Kidney (tissue), 14 donors: ENCODE results near the gene CAAP1. TPM values are rescaled to one million over a fixed set of nuclear protein-coding genes. Genes with fewer than 3 reads are reported as not detected.
A peak's percentile ranks its signal among the peaks of the same experiment; 100 is the strongest.

Experiments used
- DNase-seq, 5 donors: peaks; one replicate each; pipeline ENCODE4 v3.0.0-alpha.2; 2013 to 2020
- FAIRE-seq: peaks from 2 replicates; lab custom pipeline; 2012; peaks lifted over from hg19 to GRCh38; lab: Jason Lieb, UNC
- H3K27ac ChIP-seq, 2 donors: one replicate each; pipeline ENCODE4 v1.7.0; 2013; ENCODE audit warnings: low read depth in 2 of 2, low read length in 2 of 2, inconsistent platforms in 1 of 2
- H3K27me3 ChIP-seq: one replicate; pipeline ENCODE4 v1.7.1; 2013; ENCODE audit warnings: low read length, inconsistent platforms; ENCODE audit not compliant: control insufficient read depth, insufficient read depth
- H3K36me3 ChIP-seq, 3 donors: one replicate each; pipeline versions ENCODE4 v1.7.0 to v1.7.1; 2013; ENCODE audit warnings: low read length in 3 of 3, control low read depth in 1 of 3, inconsistent platforms in 1 of 3; ENCODE audit not compliant: insufficient read depth in 3 of 3, control insufficient read depth in 2 of 3
- H3K4me1 ChIP-seq, 3 donors: one replicate each; pipeline versions ENCODE4 v1.7.0 to v1.7.1; 2013; ENCODE audit warnings: low read length in 3 of 3, inconsistent platforms in 1 of 3, low read depth in 1 of 3; ENCODE audit not compliant: control insufficient read depth in 2 of 3, insufficient read depth in 2 of 3
- H3K4me3 ChIP-seq, 3 donors: one replicate each; pipeline versions ENCODE4 v1.7.0 to v1.8.1; 2013; ENCODE audit warnings: low read length in 3 of 3, control low read depth in 1 of 3, inconsistent platforms in 1 of 3
- H3K9ac ChIP-seq, 3 donors: one replicate each; pipeline versions ENCODE4 v1.7.0 to v1.7.1; 2013; ENCODE audit warnings: low read length in 3 of 3, control low read depth in 1 of 3, inconsistent platforms in 1 of 3
- H3K9me3 ChIP-seq, 3 donors: one replicate each; pipeline versions ENCODE4 v1.7.0 to v1.7.1; 2013; ENCODE audit warnings: low read length in 3 of 3, control low read depth in 1 of 3, inconsistent platforms in 1 of 3; ENCODE audit not compliant: control insufficient read depth in 2 of 3, insufficient read depth in 1 of 3
- CTCF ChIP-seq: IDR thresholded peaks from 3 replicates; pipeline ENCODE4 v1.5.1; 2012; ENCODE audit warnings: mild to moderate bottlenecking, moderate library complexity, borderline replicate concordance; ENCODE audit not compliant: insufficient read depth; ENCODE audit errors: extremely low read depth
- intact Hi-C: fragments of 100-400 bp; cut with DNase I; formaldehyde crosslinking; loops from one replicate; pipeline ENCODE4 v1.11.1; 2022
- polyA plus RNA-seq: library from polyadenylated mRNA; stranded (reverse); fragments of 350-450 nt; fragmentation: Illumina TruSeq; extraction: RNeasy Lipid Tissue Mini Kit (QIAGEN cat#74804); gene quantifications from one replicate; pipeline ENCODE4 v1.2.3, GENCODE V29; 2014; ENCODE audit warnings: low read depth, low replicate concordance; ENCODE audit not compliant: insufficient read depth
- total RNA-seq: library from RNA; stranded (reverse); fragmentation: NEBNext Ultra II Directional; extraction: Animal tissue kit (Norgen Biotek cat#: 25700); gene quantifications from one replicate; pipeline ENCODE4 v1.2.1, GENCODE V29; 2021
- donor health status: control.
- donor health status: control.
- donor health status: control.
- donor health status: control.
- donor health status: control.
- donor health status: DM: yes; HTN: yes; CAD: no.
- donor health status: Normal renal cell carcinoma (clear cell type).

Gene CAAP1
- total and polyA plus RNA-seq, 2 donors from 2014 or later: 15.2 to 23.6 TPM

DNA sequence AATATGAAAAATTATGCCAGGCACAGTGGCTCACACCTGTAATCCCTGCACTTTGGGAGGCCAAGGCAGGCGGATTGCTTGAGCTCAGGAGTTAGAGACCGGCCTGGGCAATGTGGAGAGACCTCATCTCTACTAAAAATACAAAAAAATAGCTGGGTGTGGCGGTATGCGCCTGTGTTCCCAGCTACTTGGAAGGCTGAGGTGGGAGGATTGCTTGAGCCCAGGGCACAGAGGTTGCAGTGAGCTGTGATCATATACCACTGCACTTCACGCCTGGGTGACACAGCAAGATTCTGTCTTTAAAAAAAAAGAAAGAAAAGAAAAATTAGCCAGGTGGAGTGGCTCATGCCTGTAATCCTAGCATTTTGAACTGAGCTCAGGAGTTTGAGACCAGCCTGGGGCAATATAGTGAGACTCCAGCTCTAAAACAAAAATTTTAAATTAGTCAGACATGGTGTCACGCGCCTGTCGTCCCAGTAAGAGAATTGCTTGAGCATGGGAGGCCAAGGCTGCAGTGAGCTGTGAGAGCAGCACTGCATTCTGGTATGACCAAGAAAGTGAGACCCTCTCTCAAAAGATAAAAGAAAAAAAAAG is 36.4 kb upstream of the CAAP1 start:
- FAIRE-seq (no peak), DNase-seq (peak in 3 of 5 donors; percentile 19 to 37 (median 37))
- no peak for TF ChIP-seq CTCF
- Histone ChIP-seq H3K27me3 (no peaks in the 10 kb centered on the region), H3K4me1 (no peaks in the 10 kb centered on the region), H3K9ac (no peak overlapping the region), H3K9me3 (no peaks in the 10 kb centered on the region), H3K4me3 (no peak overlapping the region), H3K27ac (no peak overlapping the region), H3K36me3 (peaks cover 14 to 18% (median 14%) of the 10 kb centered on the region in 3 donors)
- intact Hi-C loops: no loop called here

- FAIRE-seq (no peak), DNase-seq (no peak)
- Histone ChIP-seq H3K9me3 (no peaks in the 10 kb centered on the region), H3K4me3 (no peak overlapping the region), H3K27ac (no peak overlapping the region), H3K36me3 (peaks cover 22 to 31% (median 28%) of the 10 kb centered on the region in 3 donors), H3K9ac (no peak overlapping the region), H3K4me1 (no peaks in the 10 kb centered on the region), H3K27me3 (no peaks in the 10 kb centered on the region)
- TF ChIP-seq CTCF: no peak
- intact Hi-C loops: no loop called here
Observed at GRCh38 chr9:26925609-26926008, 33.0 kb upstream of the CAAP1 start.

DNA sequence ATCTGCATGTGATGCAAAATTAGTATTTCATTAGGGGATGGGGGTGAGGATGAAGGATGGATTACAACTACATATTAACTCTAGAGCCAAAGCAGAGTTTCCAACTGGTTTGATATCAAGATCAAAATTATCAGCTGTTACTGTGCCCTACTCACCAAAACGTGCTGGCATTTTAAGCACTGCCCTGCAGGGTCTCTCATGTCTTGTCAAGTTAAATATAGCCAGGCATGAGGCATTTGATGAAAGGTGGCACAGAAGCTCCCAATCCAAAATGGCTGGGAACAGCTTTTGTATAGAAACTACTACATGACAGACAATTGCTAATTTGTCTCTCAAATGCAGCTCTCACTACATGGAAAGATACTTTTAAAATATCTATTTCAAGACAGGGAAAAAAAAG is 27.1 kb upstream of the CAAP1 start:
- TF ChIP-seq CTCF: no peak
- intact Hi-C loops: no loop called here
- no peaks in the 10 kb centered on the region for H3K9me3 ChIP-seq
- DNase-seq: no peak
- H3K27me3 ChIP-seq: no peaks in the 10 kb centered on the region
- no peaks in the 10 kb centered on the region for H3K4me1 ChIP-seq
- peaks cover 16 to 50% (median 25%) of the 10 kb centered on the region in 3 donors for H3K36me3 ChIP-seq
- no peak overlapping the region for H3K9ac ChIP-seq
- H3K27ac ChIP-seq: no peak overlapping the region
- H3K4me3 ChIP-seq: no peak overlapping the region
- no peak for FAIRE-seq

DNA sequence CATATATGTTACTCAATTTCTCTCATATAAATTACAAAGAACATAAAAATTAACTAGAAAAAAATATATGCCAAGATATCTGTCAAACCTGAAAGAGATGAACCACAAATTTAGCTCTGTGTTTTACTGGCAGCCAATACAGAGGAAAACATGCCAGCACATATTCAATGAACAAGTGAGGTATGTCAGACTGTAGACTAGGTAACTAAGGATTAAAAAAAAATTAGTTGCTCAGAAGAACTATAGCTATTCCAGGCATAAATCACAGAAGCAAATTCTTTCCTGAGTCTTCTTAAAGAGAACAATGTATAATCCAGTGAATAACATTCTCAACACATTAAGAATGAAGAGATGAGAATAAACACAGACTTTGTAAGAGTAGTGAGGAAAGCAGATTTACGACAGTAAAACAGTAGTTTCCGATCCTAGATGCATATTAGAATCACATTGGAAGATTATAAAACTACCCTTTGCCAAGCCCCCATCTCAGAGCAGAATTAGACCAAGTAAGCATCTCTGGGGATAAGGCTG is 20.6 kb upstream of the CAAP1 start:
- DNase-seq: no peak

More for the DNA sequence above, 20.6 kb upstream of the CAAP1 start:
- no peak overlapping the region for H3K27ac ChIP-seq
- TF ChIP-seq CTCF: no peak
- FAIRE-seq: no peak
- H3K9me3 ChIP-seq: no peaks in the 10 kb centered on the region
- H3K4me3 ChIP-seq: no peak overlapping the region
- peaks cover 5 to 25% (median 7%) of the 10 kb centered on the region in 3 donors for H3K36me3 ChIP-seq
- no peaks in the 10 kb centered on the region for H3K27me3 ChIP-seq
- no peak overlapping the region for H3K9ac ChIP-seq
- no peaks in the 10 kb centered on the region for H3K4me1 ChIP-seq
- intact Hi-C loops: no loop called here
